Stimulated activated CD8-positive, alpha-beta memory T cell treated with anti-CD3 and anti-CD28 coated beads, Interleukin-15, amount 100 ng/mL, for 48 hours (primary cell): Measurements from ENCODE around the gene DOHH.
"Not testable (repeated sequence)": the region's sequence is repeated elsewhere in the genome, so short reads cannot be mapped to it uniquely, and the experiment has no call there.

Experiments
- DNase-seq, 2 donors: peaks; one replicate each; pipeline ENCODE4 v3.0.0-alpha.2; 2020; ENCODE audit warnings: low read depth in 2 of 2

The DOHH gene

DNA sequence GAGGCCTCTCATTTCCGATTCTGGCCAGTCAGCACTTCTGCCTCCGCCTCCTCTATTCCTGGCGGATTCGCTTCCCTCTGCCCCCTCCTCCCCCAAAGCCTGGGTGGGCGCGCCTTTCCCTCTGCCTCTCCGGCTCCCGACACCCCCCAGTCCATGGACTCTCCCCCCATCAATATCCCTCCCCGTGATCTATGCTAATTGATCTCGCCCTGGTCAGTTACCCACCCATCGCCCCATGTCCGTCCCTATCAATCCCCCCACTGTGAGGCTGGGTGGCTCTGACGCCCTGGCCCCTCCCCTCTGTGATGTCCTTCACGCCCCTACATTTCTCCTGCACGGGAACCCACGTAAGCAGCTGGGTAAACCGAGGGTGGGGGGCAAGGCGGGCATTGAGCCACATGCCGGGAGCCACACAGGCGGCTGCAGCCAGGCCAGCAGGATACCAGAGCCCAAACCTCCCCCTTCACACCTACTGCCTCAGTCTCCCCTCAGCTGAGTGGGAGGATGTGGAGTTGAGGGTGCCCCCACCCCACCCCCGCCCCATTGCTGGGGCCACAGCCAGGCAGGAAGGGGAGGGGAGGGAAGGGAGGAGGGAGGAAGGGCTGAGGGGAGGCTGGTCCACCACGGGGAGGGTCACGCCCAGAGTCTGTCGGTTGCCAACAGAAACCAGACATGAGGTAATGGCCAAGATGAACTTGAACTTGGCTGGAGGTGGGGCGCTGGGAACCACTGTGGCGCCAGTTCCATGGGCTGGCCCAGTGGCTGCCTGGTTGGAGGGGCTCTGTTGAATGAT, 41.2 kb downstream of the DOHH start:
- no peak for DNase-seq

DNA sequence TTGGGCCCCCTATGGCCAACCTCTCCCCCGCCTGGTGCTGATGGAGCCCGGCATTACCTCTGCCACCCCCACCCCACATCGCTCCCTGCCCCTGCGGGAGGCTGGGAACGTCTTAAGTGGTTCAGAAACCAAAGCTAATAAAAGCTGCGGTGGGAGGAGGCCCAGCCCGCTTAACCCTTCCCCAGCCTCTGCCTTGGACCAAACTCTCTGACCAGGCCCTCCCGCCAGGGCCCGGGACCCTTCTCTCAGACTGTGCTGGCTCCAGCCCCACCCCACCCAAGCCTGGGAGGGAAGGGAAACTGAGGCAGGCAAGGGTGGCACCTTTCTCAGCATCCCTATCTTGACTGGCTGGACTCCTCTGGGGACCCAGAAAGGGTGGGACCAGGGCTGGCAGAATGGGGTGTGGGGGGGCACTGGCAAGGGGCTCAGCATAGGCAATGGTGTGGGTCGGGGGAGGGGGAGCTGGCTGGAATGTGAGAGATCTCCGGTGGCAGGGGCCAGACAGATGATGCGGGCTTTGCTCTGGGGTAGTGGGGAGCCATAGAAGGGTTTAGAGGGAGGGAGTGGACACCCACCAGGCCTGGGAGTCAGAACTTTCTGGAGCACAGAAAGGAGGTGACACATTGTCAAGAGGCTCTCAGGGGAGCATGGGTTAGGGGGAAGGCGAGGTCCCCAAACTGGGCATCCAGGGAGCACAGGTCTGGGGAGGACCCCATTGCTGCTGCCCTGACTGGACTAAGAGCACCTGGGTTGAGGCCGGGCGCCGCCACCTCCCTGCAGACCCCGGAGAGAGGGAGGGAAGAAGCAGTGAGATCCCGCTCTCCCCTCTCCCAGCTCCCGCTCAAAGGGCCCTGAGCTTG, 42.0 kb downstream of the DOHH start:
- no peak for DNase-seq

DNA sequence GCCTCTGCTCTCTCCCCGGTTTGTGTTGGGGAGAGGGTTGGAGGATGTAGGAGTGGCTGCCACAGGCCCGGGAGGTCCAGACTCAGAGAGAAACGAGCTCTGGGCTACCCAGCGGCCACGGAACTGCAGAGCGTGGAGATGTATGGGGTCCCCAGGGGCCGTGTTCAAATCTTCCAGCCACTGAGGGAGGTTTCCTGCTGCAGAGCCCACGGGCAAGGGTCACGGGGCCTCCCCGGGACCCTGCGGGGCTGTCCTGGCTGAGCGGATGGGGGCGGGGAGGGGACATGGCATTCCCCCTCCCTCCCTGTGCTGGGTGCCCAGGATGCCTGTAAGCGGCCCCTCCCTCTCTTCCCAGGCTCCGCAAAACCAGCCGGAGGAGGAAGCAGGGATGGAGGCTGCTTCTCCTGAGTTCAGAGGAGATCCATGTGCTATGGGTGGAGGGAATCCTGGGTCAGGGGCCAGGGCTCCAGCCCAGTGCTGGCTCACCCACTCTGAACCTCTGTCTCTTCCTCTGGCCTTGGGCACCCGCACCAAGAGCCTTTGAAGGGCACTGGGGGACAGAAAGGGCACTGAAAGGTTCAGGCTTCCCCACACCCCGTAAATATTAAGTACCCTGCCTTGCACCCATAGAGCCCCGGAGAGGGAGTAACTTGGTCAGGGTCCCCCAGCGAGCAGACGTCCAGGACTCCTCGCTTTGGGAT, 42.8 kb downstream of the DOHH start:
- DNase-seq, result no peak

DNA sequence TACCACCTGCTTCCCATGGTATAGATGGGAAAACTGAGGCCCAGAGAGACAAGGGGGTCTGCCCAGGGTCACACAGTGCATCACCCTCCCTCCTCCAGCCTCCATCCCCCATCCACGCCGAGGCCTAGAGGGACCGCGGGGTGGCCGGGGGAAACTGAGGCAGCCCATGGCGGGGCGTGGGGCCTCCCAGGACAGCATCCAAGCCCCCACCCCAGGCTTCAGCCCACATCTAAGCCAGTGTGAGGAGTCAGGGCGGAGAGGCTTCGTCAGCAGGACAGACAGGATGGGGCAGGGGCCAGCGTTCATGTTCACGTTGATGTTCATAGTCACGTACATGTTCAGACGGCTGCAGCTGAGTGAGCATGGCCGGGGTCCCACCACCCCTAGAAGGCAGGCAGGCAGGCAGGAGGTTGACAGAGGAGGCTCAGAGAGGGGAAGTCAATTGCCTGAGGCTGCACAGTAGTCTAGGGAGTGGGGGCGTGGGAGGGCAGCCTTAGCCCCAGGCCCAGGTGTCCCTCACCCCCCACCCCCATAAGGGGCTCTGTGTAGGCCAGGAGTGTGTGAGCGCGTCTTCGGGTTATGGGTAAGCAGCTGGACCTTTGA, 43.4 kb downstream of the DOHH start:
- DNase-seq, result no peak

DNA sequence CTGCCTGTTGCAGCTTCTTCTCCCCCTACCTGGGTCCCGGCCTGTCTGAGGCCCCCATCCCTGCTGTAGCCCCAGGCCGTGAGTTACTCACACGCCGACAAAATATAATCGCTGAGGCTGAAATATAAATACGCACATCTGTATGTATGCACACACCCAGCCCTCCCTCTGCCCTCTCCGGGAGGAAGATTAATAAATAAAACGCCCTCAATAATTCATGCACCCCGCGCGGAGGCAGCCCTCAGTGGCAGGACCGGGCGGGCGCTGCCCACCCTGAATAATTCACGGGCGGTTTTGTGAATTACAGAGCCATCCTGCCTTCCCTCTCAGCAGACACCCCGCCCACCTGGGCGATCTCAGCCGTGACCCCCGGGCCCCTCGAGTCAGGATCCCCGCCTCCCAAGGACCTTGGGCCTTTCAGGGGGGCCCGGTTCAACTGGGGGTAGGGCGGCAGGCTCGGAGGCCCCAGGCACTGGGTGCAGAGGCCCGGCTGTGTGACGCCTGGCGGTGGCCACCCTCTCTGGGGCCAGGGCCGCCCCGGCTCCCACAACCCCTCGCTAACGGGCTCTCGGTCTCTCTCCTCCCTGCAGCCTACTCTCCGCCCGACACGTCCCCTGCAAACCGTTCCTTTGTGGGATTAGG, 44.4 kb downstream of the DOHH start:
- no peak for DNase-seq

DNA sequence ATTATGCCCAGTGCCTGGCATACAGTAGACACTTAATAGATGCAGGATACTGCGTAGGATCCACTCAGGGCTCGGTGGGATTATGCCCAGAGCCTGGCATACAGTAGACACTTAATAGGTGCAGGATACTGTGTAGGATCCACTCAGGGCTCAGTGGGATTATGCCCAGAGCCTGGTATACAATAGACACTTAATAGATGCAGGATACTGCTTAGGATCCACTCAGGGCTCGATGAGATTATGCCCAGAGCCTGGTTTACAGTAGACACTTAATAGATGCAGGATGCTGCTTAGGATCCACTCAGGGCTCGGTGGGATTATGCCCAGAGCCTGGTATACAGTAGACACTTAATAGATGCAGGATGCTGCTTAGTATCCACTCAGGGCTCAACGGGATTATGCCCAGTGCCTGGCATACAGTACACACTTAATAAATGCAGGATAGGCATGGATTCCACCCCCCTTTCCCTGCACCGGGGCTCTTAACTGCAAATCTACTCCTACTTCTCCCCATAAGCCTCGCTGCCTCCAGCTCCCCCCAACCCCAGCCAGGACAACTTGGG, 45.0 kb downstream of the DOHH start:
- no peak for DNase-seq

DNA sequence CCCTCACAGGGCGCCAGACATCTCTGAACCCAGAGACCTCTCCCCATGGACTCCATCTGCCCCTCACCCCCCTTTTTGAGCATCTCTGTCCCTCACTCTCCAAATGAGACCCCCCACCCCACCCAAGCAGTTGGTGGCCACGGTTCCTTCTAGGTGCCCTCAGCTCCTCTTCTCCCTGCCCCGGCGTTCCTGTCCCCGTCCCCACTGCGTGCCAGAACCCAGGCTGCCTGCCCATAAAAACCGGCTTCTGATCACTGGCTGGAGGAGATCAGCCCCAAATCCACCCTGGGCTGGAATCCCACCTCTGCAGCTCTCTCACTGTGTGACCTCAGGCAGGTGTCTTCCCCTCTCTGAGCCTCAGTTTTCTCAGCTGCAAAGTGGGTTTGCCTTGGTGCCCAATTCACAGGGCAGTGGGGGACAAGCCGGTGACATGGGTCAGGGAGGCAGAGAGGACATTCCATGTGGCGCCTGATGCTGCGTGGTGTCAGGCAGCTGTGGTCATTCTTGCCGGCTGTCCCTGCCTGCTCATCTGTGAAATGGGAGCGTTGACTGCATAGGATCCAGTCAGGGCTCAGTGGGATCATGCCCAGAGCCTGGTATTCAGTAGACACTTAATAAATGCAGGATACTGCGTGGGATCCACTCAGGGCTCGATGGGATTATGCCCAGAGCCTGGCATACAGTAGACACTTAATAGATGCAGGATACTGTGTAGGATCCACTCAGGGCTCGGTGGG, 45.6 kb downstream of the DOHH start:
- DNase-seq, result no peak

DNA sequence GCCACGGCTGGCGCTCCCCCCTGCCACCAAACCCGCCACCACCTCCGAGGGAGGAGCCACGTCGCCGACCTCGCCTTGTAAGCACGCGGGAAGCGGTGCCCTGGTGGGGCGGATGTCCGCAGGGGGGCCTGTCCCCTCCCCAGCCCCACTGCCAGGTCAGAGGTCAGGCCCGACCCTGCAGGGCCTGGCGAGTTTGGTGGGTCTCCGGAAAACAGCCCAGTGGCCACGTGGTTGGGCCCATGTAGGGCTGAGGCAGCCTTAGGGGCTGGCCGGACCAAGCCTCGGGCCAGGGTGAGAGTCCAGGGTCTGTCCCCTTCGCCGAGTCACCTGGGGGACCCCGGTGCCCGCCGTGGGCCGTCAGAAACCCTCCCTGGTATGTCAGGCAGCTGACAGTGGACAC, 46.6 kb downstream of the DOHH start:
- DNase-seq, result no peak

DNA sequence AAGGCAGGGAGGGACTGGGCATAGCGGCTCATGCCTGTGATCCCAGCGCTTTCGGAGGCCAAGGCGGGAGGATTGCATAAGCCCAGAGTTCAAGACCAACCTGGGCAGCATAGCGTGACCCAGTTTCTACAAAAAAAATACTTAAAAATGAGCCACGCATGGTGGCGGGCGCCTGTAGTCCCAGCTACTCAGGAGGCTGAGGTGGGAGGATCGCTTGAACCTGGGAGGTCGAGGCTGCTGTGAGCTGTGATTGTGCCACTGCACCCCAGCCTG, 47.6 kb downstream of the DOHH start:
- DNase-seq, result not testable (repeated sequence)

DNA sequence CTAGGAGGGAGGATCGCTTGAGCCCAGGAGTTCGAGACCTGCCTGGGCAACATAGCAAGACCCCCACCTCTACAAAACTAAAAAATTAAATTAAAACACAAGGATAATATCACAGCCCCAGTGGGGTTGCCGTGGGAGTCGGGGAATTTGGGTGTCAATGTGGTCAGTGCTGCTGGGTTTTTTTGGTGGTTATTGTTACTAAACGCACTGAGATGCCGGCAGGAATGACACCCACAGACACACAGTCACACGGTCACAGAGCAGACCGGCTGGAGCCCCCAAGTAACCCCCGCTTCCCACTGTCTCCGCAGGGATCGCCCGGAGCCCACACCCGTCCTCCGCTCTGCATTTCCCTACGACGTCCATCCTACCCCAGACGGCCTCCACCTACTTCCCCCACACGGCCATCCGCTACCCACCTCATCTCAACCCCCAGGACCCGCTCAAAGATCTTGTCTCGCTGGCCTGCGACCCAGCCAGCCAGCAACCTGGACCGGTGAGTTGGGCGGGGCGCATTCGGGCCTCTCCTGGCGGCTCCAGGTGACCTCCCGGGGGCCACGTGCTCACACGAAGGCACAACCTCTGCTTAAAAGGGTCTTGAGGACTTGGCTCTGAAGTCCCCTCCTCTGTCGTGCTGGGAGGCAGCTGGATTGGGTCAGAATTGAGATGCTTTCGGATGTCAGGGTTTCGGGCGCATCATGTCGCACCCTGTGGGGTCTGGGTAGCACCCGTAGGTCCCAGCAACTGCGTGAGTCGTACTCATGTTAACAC, 48.1 kb downstream of the DOHH start:
- no peak for DNase-seq

DNA sequence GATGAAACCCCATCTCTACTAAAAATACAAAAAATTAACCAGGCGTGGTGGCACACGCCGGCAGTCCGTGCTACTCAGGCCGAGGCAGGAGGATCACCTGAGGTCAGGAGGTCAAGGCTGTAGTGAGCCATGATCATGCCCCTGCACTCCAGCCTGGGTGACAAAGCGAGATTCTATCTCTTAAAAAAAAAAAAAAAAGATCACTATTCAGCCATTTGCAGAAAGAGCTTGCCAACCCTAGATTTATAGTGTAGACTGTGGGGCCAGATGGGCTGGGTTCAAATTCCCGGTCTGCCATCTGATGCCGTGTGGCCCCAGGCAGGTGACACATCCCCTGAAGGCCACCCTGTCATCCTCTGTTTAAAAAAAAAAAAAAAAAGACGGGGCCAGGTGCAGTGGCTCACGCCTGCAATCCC, 49.0 kb downstream of the DOHH start:
- no peak for DNase-seq

DNA sequence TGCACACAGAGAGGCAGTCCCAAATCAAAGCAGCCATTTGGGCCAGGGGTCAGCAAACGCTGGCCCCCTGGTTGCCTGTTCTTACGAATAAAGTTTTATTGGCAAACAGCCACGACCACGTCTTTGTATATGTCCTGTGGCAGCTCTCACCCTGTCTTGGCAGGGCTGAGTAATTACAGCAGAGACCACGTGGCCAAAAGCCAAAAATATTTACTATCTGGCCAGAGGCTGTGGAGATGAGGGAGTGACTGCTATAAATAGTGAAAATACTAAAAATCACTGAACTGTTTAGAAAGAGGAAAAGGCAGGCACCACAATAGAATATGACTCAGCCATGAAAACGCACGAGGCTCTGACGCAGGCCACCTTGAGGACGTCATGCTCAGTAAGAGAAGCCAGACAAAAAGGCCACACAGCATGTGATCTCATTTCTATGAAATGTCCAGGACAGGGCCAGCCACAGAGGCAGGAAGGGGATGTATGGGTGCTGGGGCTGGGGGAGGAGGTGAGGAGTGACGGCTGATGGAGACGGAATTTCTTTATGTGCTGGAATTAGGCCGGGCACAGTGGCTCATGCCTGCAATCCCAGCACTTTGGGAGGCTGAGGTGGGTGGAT, 49.6 kb downstream of the DOHH start:
- no peak for DNase-seq

DNA sequence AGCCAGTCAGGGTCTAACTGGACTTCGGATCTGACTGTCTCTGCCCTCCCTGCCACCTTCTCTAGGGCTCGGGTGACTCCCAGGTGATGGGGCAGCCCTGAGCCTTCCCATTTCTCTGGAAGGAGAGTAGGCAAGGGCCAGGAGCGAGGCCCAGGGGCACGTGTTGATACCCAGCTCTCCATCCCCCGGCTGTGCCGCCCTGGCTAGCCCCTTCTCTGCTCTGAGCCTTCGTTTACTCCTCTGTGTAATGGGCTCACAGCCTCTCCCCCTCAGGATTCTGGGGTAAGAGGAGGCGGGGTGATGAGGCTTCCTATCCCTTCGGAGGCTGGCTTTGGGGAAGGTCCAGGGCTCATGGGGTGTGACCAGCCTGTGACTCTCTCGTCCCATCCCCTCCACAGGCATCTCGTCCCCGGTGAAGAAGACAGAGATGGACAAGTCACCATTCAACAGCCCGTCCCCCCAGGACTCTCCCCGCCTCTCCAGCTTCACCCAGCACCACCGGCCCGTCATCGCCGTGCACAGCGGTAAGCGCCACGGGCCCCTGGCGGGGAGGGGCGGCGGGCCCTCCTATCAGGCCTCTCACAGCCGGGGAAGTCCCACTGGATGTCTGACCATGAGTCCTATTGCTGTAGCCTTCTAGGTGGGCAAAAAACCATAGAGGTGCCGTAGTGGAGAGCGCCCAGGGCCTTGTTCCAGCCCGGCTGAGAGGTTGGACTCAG, 51.7 kb downstream of the DOHH start:
- DNase-seq, result no peak

DNA sequence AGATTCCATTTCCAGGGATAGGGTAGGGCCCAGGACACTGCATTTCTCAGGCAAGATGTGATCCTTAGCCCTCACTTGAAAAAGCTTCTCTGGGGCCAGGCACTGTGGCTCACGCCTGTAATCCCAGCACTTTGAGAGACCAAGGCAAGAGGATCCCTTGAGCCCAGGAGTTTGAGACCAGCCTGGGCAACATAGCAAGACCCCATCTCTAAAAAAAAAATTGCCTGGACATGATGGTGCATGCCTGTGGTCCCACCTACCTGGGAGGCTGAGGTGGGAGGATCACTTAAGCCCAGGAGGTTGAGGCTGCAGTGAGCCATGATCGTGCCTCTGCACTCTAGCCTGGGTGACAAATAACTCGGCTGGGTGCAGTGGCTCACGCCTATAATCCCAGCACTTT, 53.8 kb downstream of the DOHH start:
- not testable (repeated sequence) for DNase-seq

DNA sequence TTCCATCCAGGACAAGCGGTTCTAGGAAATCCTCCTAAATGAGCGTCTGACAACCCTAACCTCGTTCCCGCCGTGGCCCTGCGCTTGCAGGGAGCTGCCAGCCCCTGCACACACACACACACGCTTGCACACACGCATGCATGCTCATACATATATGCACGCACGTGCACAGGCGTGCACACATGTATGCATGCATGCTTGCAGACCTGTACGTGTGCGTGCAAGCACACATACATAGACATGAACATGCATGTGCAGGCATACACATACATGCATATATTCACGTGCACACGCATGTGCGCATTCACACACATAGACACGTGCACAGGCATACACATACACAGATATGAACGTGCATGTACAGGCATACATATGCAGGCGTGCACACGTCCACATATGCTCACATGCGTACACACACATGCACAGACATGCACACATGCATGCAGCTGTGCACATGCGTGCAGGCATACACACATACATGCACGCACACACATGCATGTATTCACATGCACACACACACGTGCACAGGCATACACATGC, 55.7 kb downstream of the DOHH start:
- no peak for DNase-seq

DNA sequence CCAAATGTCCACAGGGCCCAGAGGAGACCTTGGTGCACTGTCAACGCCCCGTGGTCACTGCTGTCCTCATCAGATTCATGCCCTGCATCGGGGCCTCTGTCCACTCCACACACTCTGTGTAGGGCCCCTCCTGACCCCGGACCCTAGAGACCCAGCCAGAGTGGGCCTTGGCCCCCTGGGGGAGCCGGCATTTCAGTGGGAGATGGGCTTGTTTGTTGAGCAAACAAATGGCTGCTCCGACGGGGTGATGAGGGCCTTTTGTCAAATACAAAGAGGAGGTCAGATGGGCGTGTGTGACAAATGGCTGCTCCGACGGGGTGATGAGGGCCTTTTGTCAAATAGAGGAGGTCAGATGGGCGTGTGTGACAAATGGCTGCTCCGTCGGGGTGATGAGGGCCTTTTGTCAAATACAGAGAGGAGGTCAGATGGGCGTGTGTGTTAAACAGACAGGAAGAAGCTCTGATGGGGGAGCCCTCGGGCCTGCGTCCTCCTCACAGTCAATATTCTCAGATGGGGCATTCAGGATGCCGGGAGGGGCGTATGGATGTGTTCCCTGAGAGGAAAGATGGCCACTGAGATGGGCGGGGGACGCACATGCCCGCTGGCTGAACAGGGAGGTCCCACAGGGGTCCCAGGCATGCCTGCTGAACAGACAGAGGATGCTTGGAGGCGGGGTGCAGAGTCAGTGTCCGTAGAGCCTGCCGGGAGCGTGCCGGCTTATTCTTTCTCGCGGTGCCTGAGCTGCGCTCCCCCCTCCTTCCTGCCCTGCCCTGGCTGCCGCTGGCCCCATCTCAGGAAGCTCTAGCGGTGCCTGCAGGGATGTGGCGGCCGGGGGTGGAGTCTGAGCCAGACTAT, 56.4 kb downstream of the DOHH start:
- no peak for DNase-seq

DNA sequence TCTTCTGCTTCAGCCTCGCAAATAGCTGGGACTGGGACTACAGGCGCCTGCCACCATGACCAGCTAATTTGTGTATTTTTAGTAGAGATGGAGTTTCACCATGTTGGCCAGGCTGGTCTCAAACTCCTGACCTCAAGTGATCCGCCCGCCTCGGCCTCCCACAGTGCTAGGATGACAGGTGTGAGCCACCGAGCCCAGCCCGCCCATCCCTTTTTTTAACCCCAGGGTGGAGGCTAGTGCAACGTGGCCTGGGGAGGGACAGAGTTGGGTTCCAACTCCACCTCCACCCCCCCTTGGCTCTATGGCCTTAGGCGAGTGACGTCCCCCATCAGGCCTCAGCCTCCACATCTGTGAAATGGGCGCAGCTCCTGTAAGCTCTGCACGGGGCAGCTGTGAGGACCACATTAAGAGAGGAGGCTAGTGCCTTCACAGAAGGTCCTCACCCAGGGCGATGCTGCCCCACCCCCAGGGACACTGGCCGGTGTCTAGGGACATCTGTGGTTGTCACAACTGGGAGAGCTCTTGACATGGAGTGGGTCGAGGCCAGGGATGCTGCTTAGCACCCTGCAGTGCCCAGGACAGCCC, 57.9 kb downstream of the DOHH start:
- no peak for DNase-seq
